Peyer's patch (tissue), 4 donors: Measurements from ENCODE around the gene DMD.

ENCODE experiments used
- CTCF ChIP-seq, 6 experiments: fragments of 450-650 bp in 4 of 6; fragments of 200-600 bp in 2 of 6; sonication (generic) in 1 of 6; IDR thresholded peaks; one replicate each; pipeline ENCODE4 v1.5.1; 2017 to 2019; ENCODE audit warnings: antibody characterized with exemption in 6 of 6, mild to moderate bottlenecking in 3 of 6, moderate library complexity in 1 of 6
- POLR2A ChIP-seq, 2 donors: fragments of 450-650 bp; IDR thresholded peaks; one replicate each; pipeline ENCODE4 v1.5.1; 2017; ENCODE audit warnings: antibody characterized with exemption in 2 of 2, mild to moderate bottlenecking in 2 of 2, moderate library complexity in 2 of 2

- TF ChIP-seq CTCF (IDR thresholded peaks at IDR 0.05) (no peak), POLR2A (IDR thresholded peaks at IDR 0.05) (no peak)
These were observed 2011.6 kb downstream of the DMD start for GRCh38 chrX:31199840-31200114.
